Spleen (tissue), 11 donors: Measurements from ENCODE around the gene LRMDA. TPM values are rescaled to one million over a fixed set of nuclear protein-coding genes. Genes with fewer than 3 reads are reported as not detected.

Source experiments
- DNase-seq: peaks from one replicate; pipeline ENCODE4 v3.0.0-alpha.2; 2020
- H3K27ac ChIP-seq, 8 donors: fragments of 200-600 bp; sonication (generic) in 7 of 8; 1 replicate in 4 of 8; 2 replicates in 4 of 8; pipeline versions ENCODE4 v1.5.0 to v1.8.0; 2016 to 2021; ENCODE audit warnings: inconsistent platforms in 4 of 8, mild to moderate bottlenecking in 4 of 8, moderate library complexity in 1 of 8
- H3K27me3 ChIP-seq, 7 donors: fragments of 200-600 bp; sonication (generic) in 6 of 7; replicated peaks in 1 of 7; 1 replicate in 4 of 7; 2 replicates in 3 of 7; pipeline versions ENCODE4 v1.5.0 to v1.8.0; 2016 to 2021; ENCODE audit warnings: inconsistent platforms in 3 of 7, mild to moderate bottlenecking in 1 of 7
- H3K36me3 ChIP-seq, 6 donors: fragments of 200-600 bp; sonication (generic) in 5 of 6; 1 replicate in 4 of 6; 2 replicates in 2 of 6; pipeline versions ENCODE4 v1.5.0 to v1.8.0; 2016 to 2021; ENCODE audit warnings: inconsistent platforms in 2 of 6
- H3K4me1 ChIP-seq, 6 donors: fragments of 200-600 bp; sonication (generic) in 5 of 6; 1 replicate in 3 of 6; 2 replicates in 3 of 6; pipeline versions ENCODE4 v1.5.0 to v1.8.0; 2016 to 2021; ENCODE audit warnings: inconsistent platforms in 3 of 6
- H3K4me3 ChIP-seq, 8 donors: fragments of 200-600 bp; sonication (generic) in 7 of 8; 1 replicate in 4 of 8; 2 replicates in 4 of 8; pipeline versions ENCODE4 v1.5.0 to v1.8.0; 2016 to 2021; ENCODE audit warnings: inconsistent platforms in 4 of 8, mild to moderate bottlenecking in 4 of 8, moderate library complexity in 2 of 8
- H3K9me3 ChIP-seq, 8 donors: fragments of 200-600 bp; sonication (generic) in 7 of 8; 1 replicate in 4 of 8; 2 replicates in 4 of 8; pipeline versions ENCODE4 v1.5.0 to v1.8.0; 2016 to 2021; ENCODE audit warnings: inconsistent platforms in 4 of 8
- CTCF ChIP-seq, 11 experiments: fragments of 200-600 bp in 7 of 11; fragments of 450-650 bp in 4 of 11; sonication (generic) in 4 of 11; IDR thresholded peaks in 8 of 11; conservative IDR thresholded peaks in 3 of 11; 1 replicate in 7 of 11; 2 replicates in 4 of 11; pipeline versions ENCODE4 v1.4.0 to v1.8.0; 2016 to 2021; ENCODE audit warnings: antibody characterized with exemption in 11 of 11, inconsistent platforms in 4 of 11, mild to moderate bottlenecking in 1 of 11
- POLR2A ChIP-seq, 3 donors: fragments of 450-650 bp; IDR thresholded peaks; one replicate each; pipeline ENCODE4 v1.5.1; 2017; ENCODE audit warnings: antibody characterized with exemption in 3 of 3, mild to moderate bottlenecking in 1 of 3
- POLR2AphosphoS5 ChIP-seq, 3 donors: sonication (generic); formaldehyde crosslinking; IDR thresholded peaks; one replicate each; pipeline ENCODE4 v1.5.1; 2017; ENCODE audit warnings: antibody characterized with exemption in 3 of 3
- WGBS, 5 donors: extraction: QIAGEN DNeasy Blood & Tissue Kit in 3 of 5; methylation state at CpG; one replicate each; pipeline versions ENCODE4 v1.1.5 to v1.1.7; 2013 to 2018; 5-methylcytosine and 5-hydroxymethylcytosine counted together
- intact Hi-C: fragments of 100-400 bp; cut with DNase I; formaldehyde crosslinking; loops from one replicate; pipeline ENCODE4 v1.15.0; 2023; ENCODE audit warnings: low total_unique reads
- polyA plus RNA-seq, 3 donors: library from polyadenylated mRNA; stranded (reverse); fragments of 200-250 nt; gene quantifications; one replicate each; pipeline ENCODE4 v1.2.1, GENCODE V29; 2013
- total RNA-seq, 7 donors: library from RNA; depleted of rRNA in 3 of 7; stranded (reverse); fragments of >200 nt in 3 of 7; fragmentation: NEBNext Ultra II Directional in 4 of 7; extraction: Animal tissue kit (Norgen Biotek cat#: 25700) in 4 of 7; gene quantifications; one replicate each; pipeline versions ENCODE4 v1.1.0 to v1.2.1, GENCODE V29; 2016 to 2021
- donor health status: healthy with polysubstance abuse.
- donor health status: DM: no; HTN: no; CAD: no; lungs with moderate emphysema.
- donor health status: DM: no; HTN: no; CAD: no.
- donor health status: Bipolar disorder and iron deficiency.
- donor health status: healthy.
- donor health status: DM: no; HTN: no; CAD: no.
- donor health status: DM: yes; HTN: yes; CAD: no.

LRMDA gene
- total and polyA plus RNA-seq, 10 donors, result 7.3 to 46.6 (median 28.2) TPM

- Histone ChIP-seq H3K9me3 (no peaks in the 10 kb centered on the region), H3K27ac (no peak overlapping the region), H3K4me1 (no peaks in the 10 kb centered on the region), H3K27me3 (no peaks in the 10 kb centered on the region), H3K4me3 (no peak overlapping the region), H3K36me3 (no peaks in the 10 kb centered on the region)
- 84 to 91% (median 90%) methylated on average over 6 to 7 of the region's 7 CpGs for WGBS, 5 donors
- no peak for TF ChIP-seq POLR2AphosphoS5 (IDR thresholded peaks at IDR 0.05)
- no peak for TF ChIP-seq CTCF (IDR thresholded peaks at IDR 0.05 in 8 of 11, conservative IDR thresholded peaks at IDR 0.05 in 3 of 11)
- TF ChIP-seq POLR2A (IDR thresholded peaks at IDR 0.05), result no peak
- DNase-seq, result no peak
- intact Hi-C loops, result no loop called here
These were observed 249.9 kb downstream of the LRMDA start for GRCh38 chr10:75681334-75681733.

GRCh38 chr10:75682649-75683557 is 251.5 kb downstream of the LRMDA start:
- intact Hi-C loops, result no loop called here
- peaks cover 0 to 11% (median 6%) of the 10 kb centered on the region in 8 donors for H3K9me3 ChIP-seq
- H3K4me3 ChIP-seq, result no peak overlapping the region
- 81 to 95% (median 94%) methylated on average over 11 of the region's 11 CpGs for WGBS, 5 donors
- no peak overlapping the region for H3K27ac ChIP-seq
- DNase-seq, result no peak
- TF ChIP-seq POLR2AphosphoS5 (IDR thresholded peaks at IDR 0.05) (no peak), CTCF (IDR thresholded peaks at IDR 0.05 in 8 of 11, conservative IDR thresholded peaks at IDR 0.05 in 3 of 11) (no peak), POLR2A (IDR thresholded peaks at IDR 0.05) (no peak)
- H3K4me1 ChIP-seq, result no peaks in the 10 kb centered on the region
- no peaks in the 10 kb centered on the region for H3K36me3 ChIP-seq
- no peaks in the 10 kb centered on the region for H3K27me3 ChIP-seq

- H3K9me3 ChIP-seq, result peaks cover 0 to 13% (median 7%) of the 10 kb centered on the region in 8 donors
- H3K4me3 ChIP-seq, result no peak overlapping the region
- TF ChIP-seq POLR2AphosphoS5 (IDR thresholded peaks at IDR 0.05), result no peak
- TF ChIP-seq CTCF (IDR thresholded peaks at IDR 0.05 in 8 of 11, conservative IDR thresholded peaks at IDR 0.05 in 3 of 11), result no peak
- no peak for TF ChIP-seq POLR2A (IDR thresholded peaks at IDR 0.05)
- intact Hi-C loops, result no loop called here
- no peak for DNase-seq
- 50 to 76% (median 69%) methylated on average over 1 of the region's 1 CpG for WGBS, 5 donors
- H3K27ac ChIP-seq, result no peak overlapping the region
- H3K4me1 ChIP-seq, result no peaks in the 10 kb centered on the region
- H3K27me3 ChIP-seq, result no peaks in the 10 kb centered on the region
- H3K36me3 ChIP-seq, result no peaks in the 10 kb centered on the region
These were observed 253.8 kb downstream of the LRMDA start for GRCh38 chr10:75685187-75685586.

GRCh38 chr10:75688506-75689300 is 257.3 kb downstream of the LRMDA start:
- Histone ChIP-seq H3K4me3 (no peak overlapping the region), H3K27me3 (no peaks in the 10 kb centered on the region), H3K9me3 (peaks cover 0 to 13% (median 7%) of the 10 kb centered on the region in 8 donors), H3K27ac (no peak overlapping the region), H3K36me3 (no peaks in the 10 kb centered on the region), H3K4me1 (no peaks in the 10 kb centered on the region)
- DNase-seq, result no peak
- TF ChIP-seq POLR2A (IDR thresholded peaks at IDR 0.05), result no peak
- TF ChIP-seq CTCF (IDR thresholded peaks at IDR 0.05 in 8 of 11, conservative IDR thresholded peaks at IDR 0.05 in 3 of 11), result no peak
- no peak for TF ChIP-seq POLR2AphosphoS5 (IDR thresholded peaks at IDR 0.05)
- 59 to 71% (median 61%) methylated on average over 5 of the region's 5 CpGs for WGBS, 5 donors
- intact Hi-C loops, result no loop called here
